ENCODE data around the gene SPATS2L. TPM values are rescaled to one million over a fixed set of nuclear protein-coding genes. Genes with fewer than 3 reads are reported as not detected.

Gene SPATS2L
- total and polyA plus RNA-seq, 2 of the 13 experiments (the other 11 are each of a cell fraction or from before 2014, with no cell fraction given): 154 to 212 TPM

DNA sequence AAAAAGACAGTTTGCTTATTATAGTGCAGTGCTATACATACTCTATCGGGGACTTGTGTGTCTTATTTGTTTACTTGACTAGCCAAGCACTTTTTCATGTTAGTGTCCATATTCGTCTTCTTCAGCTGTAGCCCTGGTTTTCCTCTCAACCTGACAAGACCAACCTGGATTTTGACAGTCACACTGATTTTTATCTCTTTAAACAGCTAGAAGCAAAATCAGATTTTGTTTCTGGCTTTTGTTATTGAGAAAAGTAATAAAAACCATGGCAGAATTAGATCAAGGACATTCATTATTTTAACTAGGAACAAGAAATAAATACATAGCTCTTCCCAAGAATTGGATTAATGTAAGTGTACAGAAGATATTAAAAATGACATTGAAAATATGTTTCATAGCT, 56.8 kb downstream of the SPATS2L start:
- POLR2A ChIA-PET: interaction anchor here (1.0 to 1.7 kb wide), 3 partner anchors 11 to 60 kb away, joined by 4 to 5 read pairs (median 4); partner anchors contain the start of gene SPATS2L
- ATAC-seq (no peak), DNase-seq (ENCODE audit: low spot score) (no peak), FAIRE-seq (no peak)
- Histone ChIP-seq H3K4me1 (ENCODE audit: insufficient read depth, low read length) (peaks cover 75% of the 10 kb centered on the region), H3K79me2 (ENCODE audit: insufficient read depth, low read length) (peaks cover 96% of the 10 kb centered on the region), H3K36me3 (replicated peaks in 1 of 2; ENCODE audit: control insufficient read depth in 1 of 2, insufficient read depth in 2 of 2, low read length in 2 of 2) (peaks cover 7 to 26% of the 10 kb centered on the region in 2 experiments; a peak in 4 of 5 replicates), H2AFZ (ENCODE audit: low read length) (no peak overlapping the region), H3K4me2 (ENCODE audit: low read depth, low read length) (no peak overlapping the region), H3K9ac (ENCODE audit: insufficient read depth, low read depth, low read length) (no peak overlapping the region), H3K27ac (ENCODE audit: extremely low read length, insufficient read depth, low read length) (no peak overlapping the region), H3K4me3 (replicated peaks in 1 of 3; ENCODE audit: insufficient read depth in 1 of 3, low read depth in 2 of 3, low read length in 3 of 3) (no peak overlapping the region), H3K9me3 (ENCODE audit: low read length) (no peaks in the 10 kb centered on the region), H3K27me3 (ENCODE audit: control insufficient read depth in 1 of 2, insufficient read depth in 2 of 2, low read length in 2 of 2) (no peaks in the 10 kb centered on the region), H4K20me1 (ENCODE audit: insufficient read depth, low read length) (peaks cover 30% of the 10 kb centered on the region)
- in situ Hi-C loops (cut with HindIII; ENCODE audit: extremely low pct_ligation_motif_present, low pct_unique_long_range_greater_than_20kb) (no loop called here), intact Hi-C loops (cut with micrococcal nuclease; ENCODE audit: unreplicated experiment) (loop anchor here (10.0 kb wide), 1 partner anchor 378 kb away; no protein-coding TSS in a partner anchor)
- TF ChIP-seq ZNF24 (IDR thresholded peaks at IDR 0.05): no peak
- TF ChIP-seq, protein P1, sequence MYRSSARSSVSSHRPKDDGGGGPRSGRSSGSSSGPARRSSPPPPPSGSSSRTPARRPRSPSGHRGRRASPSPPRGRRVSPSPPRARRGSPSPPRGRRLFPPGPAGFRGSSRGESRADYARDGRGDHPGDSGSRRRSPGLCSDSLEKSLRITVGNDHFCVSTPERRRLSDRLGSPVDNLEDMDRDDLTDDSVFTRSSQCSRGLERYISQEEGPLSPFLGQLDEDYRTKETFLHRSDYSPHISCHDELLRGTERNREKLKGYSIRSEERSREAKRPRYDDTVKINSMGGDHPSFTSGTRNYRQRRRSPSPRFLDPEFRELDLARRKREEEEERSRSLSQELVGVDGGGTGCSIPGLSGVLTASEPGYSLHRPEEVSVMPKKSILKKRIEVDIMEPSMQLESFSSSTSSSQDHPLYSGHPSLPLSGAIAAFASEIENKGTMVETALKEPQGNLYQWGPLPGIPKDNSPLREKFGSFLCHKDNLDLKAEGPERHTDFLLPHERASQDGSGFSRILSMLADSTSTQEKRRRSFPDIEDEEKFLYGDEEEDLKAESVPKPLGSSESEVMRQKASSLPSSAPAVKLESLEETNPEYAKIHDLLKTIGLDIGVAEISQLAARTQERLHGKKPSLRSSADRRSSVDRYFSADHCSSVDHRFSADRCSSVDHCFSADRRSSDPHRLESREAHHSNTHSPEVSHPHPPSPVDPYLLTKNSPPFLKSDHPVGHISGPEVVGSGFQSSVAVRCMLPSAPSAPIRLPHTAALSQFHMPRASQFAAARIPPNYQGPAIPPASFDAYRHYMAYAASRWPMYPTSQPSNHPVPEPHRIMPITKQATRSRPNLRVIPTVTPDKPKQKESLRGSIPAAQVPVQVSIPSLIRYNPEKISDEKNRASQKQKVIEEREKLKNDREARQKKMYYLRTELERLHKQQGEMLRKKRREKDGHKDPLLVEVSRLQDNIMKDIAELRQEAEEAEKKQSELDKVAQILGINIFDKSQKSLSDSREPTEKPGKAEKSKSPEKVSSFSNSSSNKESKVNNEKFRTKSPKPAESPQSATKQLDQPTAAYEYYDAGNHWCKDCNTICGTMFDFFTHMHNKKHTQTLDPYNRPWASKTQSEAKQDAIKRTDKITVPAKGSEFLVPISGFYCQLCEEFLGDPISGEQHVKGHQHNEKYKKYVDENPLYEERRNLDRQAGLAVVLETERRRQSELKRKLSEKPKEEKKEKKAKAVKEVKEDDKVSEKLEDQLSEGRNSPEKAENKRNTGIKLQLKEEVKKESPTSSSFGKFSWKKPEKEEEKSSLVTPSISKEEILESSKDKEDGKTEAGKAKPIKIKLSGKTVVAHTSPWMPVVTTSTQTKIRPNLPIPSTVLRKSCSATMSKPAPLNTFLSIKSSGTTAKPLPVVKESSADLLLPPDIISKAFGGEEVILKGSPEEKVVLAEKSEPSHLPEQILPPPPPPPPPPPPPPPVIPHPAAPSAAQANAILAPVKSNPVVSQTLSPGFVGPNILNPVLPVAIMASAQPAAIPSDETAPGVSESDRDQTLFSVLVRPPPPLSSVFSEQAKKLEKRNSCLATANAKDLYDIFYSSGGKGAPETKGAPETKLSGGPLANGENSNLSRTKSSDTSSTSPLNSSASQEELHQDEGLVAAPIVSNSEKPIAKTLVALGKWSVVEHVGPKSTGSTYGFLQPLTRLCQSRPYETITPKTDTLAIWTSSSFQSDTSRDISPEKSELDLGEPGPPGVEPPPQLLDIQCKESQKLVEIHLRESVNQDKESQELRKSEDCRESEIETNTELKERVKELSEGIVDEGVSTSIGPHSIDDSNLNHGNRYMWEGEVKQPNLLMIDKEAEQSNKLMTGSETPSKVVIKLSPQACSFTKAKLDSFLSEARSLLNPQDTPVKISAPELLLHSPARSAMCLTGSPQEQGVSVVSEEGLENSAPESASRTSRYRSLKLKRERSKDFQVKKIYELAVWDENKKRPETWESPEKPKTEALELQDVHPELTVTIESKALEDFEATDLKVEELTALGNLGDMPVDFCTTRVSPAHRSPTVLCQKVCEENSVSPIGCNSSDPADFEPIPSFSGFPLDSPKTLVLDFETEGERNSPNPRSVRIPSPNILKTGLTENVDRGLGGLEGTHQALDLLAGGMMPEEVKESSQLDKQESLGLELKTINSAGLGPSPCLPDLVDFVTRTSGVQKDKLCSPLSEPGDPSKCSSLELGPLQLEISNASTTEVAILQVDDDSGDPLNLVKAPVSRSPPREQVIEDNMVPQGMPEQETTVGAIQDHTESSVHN (CRISPR knock-in tag; IDR thresholded peaks at IDR 0.05): no peak
- TF ChIP-seq MED13 (CRISPR knock-in tag; IDR thresholded peaks at IDR 0.05): no peak
- TF ChIP-seq ZNF512 (CRISPR knock-in tag; IDR thresholded peaks at IDR 0.05): no peak
- no peak for TF ChIP-seq ZEB1 (IDR thresholded peaks at IDR 0.05; ENCODE audit: insufficient replicate concordance, low read depth)
- no peak for TF ChIP-seq ZNF784 (CRISPR knock-in tag; IDR thresholded peaks at IDR 0.05; ENCODE audit: borderline replicate concordance)
- TF ChIP-seq KLF6 (CRISPR knock-in tag; IDR thresholded peaks at IDR 0.05): no peak
- no peak for TF ChIP-seq ZNF501 (CRISPR knock-in tag; IDR thresholded peaks at IDR 0.05)
- no peak for TF ChIP-seq RCOR2 (CRISPR knock-in tag; IDR thresholded peaks at IDR 0.05)
- TF ChIP-seq, protein P2, sequence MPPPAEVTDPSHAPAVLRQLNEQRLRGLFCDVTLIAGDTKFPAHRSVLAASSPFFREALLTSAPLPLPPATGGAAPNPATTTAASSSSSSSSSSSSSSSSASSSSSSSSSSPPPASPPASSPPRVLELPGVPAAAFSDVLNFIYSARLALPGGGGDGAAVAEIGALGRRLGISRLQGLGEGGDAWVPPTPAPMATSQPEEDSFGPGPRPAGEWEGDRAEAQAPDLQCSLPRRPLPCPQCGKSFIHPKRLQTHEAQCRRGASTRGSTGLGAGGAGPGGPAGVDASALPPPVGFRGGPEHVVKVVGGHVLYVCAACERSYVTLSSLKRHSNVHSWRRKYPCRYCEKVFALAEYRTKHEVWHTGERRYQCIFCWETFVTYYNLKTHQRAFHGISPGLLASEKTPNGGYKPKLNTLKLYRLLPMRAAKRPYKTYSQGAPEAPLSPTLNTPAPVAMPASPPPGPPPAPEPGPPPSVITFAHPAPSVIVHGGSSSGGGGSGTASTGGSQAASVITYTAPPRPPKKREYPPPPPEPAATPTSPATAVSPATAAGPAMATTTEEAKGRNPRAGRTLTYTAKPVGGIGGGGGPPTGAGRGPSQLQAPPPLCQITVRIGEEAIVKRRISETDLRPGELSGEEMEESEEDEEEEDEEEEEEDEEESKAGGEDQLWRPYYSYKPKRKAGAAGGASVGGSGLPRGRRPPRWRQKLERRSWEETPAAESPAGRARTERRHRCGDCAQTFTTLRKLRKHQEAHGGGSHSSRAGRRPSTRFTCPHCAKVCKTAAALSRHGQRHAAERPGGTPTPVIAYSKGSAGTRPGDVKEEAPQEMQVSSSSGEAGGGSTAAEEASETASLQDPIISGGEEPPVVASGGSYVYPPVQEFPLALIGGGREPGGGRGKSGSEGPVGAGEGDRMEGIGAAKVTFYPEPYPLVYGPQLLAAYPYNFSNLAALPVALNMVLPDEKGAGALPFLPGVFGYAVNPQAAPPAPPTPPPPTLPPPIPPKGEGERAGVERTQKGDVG (CRISPR knock-in tag; IDR thresholded peaks at IDR 0.05; ENCODE audit: borderline replicate concordance): no peak
- WGBS (ENCODE audit: low lambda C conversion rate): 97% methylated on average over 2 of the region's 2 CpGs
- CTCF ChIA-PET (ENCODE audit: low intra/inter-chr PET ratio, low total read pairs): no interaction called here
- no TSS peak for BruUV-seq (replicated peaks)
